HepG2 (cell line): Measurements from ENCODE around the gene PEX11A. TPM values are rescaled to one million over a fixed set of nuclear protein-coding genes. Genes with fewer than 3 reads are reported as not detected.

Experiments
- ARNT2 ChIP-seq: sonication (generic); formaldehyde crosslinking; IDR thresholded peaks from 2 replicates; pipeline ENCODE4 v1.8.0; 2022; ENCODE audit warnings: mild to moderate bottlenecking, low read depth, missing genetic modification reagents, moderate library complexity
- CEBPB ChIP-seq: IDR thresholded peaks from 2 replicates; pipeline ENCODE4 v1.6.1; 2011; ENCODE audit warnings: low read depth, low read length, improper control_type of control experiment, borderline replicate concordance
- FOXA3 ChIP-seq: IDR thresholded peaks from 2 replicates; pipeline ENCODE4 v1.6.1; 2016; ENCODE audit warnings: missing genetic modification reagents, missing compliant biosample characterization
- HNRNPK ChIP-seq: fragments of 200-400 bp; formaldehyde crosslinking; IDR thresholded peaks from 2 replicates; pipeline ENCODE4 v1.6.1; 2018; ENCODE audit warnings: low read length, low read depth, moderate library complexity, mild to moderate bottlenecking; ENCODE audit not compliant: poor library complexity, severe bottlenecking
- KDM3A ChIP-seq: IDR thresholded peaks from 2 replicates; pipeline ENCODE4 v1.6.1; 2018; ENCODE audit warnings: low read depth, missing compliant biosample characterization
- LCORL ChIP-seq, 2 experiments: fragments of 450-650 bp in 1 of 2; sonication (generic) in 1 of 2; formaldehyde crosslinking in 1 of 2; IDR thresholded peaks; 2 replicates each; pipeline versions ENCODE4 v1.5.0 to v1.6.1; 2017 to 2020; ENCODE audit warnings: antibody characterized with exemption in 1 of 2, missing genetic modification reagents in 1 of 2
- NCOA2 ChIP-seq: sonication (generic); formaldehyde crosslinking; IDR thresholded peaks from 2 replicates; pipeline ENCODE4 v1.8.0; 2022; ENCODE audit warnings: inconsistent platforms
- NFKBIZ ChIP-seq: IDR thresholded peaks from 2 replicates; pipeline ENCODE4 v1.6.1; 2018; ENCODE audit warnings: missing genetic modification reagents, missing compliant biosample characterization
- U2AF2 ChIP-seq: fragments of 200-400 bp; formaldehyde crosslinking; IDR thresholded peaks from 2 replicates; pipeline ENCODE4 v1.6.1; 2017; ENCODE audit warnings: low read depth, mild to moderate bottlenecking, low read length
- ZKSCAN8 ChIP-seq: IDR thresholded peaks from 2 replicates; pipeline ENCODE4 v1.6.1; 2016; ENCODE audit warnings: borderline replicate concordance, missing genetic modification reagents, missing compliant biosample characterization
- ZMAT3 ChIP-seq: sonication (generic); formaldehyde crosslinking; conservative IDR thresholded peaks from 2 replicates; pipeline ENCODE4 v1.7.0; 2021; ENCODE audit warnings: missing genetic modification reagents
- ZNF326 ChIP-seq: sonication (generic); formaldehyde crosslinking; IDR thresholded peaks from 2 replicates; pipeline ENCODE4 v1.4.0; 2020; ENCODE audit warnings: missing genetic modification reagents, borderline replicate concordance
- ZNF496 ChIP-seq: sonication (generic); formaldehyde crosslinking; IDR thresholded peaks from 2 replicates; pipeline ENCODE4 v1.8.1; 2023; ENCODE audit warnings: mild to moderate bottlenecking, moderate library complexity, missing genetic modification reagents; ENCODE audit not compliant: insufficient replicate concordance
- ZNF724P ChIP-seq: sonication (generic); formaldehyde crosslinking; IDR thresholded peaks from 2 replicates; pipeline ENCODE4 v1.8.0; 2022; ENCODE audit warnings: missing genetic modification reagents, borderline replicate concordance
- ZNF746 ChIP-seq: sonication (generic); formaldehyde crosslinking; IDR thresholded peaks from 2 replicates; pipeline ENCODE4 v1.8.0; 2022; ENCODE audit warnings: mild to moderate bottlenecking, missing genetic modification reagents
- ZNF768 ChIP-seq: sonication (generic); formaldehyde crosslinking; IDR thresholded peaks from 2 replicates; pipeline ENCODE4 v1.4.0; 2020; ENCODE audit warnings: missing genetic modification reagents
- polyA plus RNA-seq, 8 experiments: library from polyadenylated mRNA; depleted of rRNA in 3 of 8; stranded (reverse) in 7 of 8; unstranded in 1 of 8; fragments of >200 nt; fragmentation: Illumina TruSeq in 4 of 8; extraction: Trizol in 4 of 8; gene quantifications; 2 replicates each; pipeline versions ENCODE4 v1.2.1 to v1.2.3, GENCODE V29; 2011 to 2016; ENCODE audit warnings: low read depth in 4 of 8, missing spikeins in 1 of 8, mixed read lengths in 1 of 8; ENCODE audit not compliant: insufficient read depth in 1 of 8
- total RNA-seq, 5 experiments: library from RNA; depleted of rRNA; stranded (reverse); fragments of >200 nt; fragmentation: Illumina TruSeq; extraction: Trizol; gene quantifications; 2 replicates each; pipeline ENCODE4 v1.2.3, GENCODE V29; 2016; ENCODE audit warnings: low read depth in 1 of 5
- TF ChIP-seq, protein P1 (sequence below): sonication (generic); formaldehyde crosslinking; IDR thresholded peaks from 2 replicates; pipeline ENCODE4 v1.4.0; 2020; ENCODE audit warnings: low read depth, mild to moderate bottlenecking, missing genetic modification reagents
- TF ChIP-seq, protein P2 (sequence below): sonication (generic); formaldehyde crosslinking; conservative IDR thresholded peaks from 2 replicates; pipeline ENCODE4 v1.4.0; 2020; ENCODE audit warnings: mild to moderate bottlenecking, missing genetic modification reagents, moderate library complexity
- TF ChIP-seq, protein P3 (sequence below): sonication (generic); formaldehyde crosslinking; IDR thresholded peaks from 2 replicates; pipeline ENCODE4 v1.4.0; 2020; ENCODE audit warnings: missing genetic modification reagents
- TF ChIP-seq, protein P4 (sequence below): sonication (generic); formaldehyde crosslinking; IDR thresholded peaks from 2 replicates; pipeline ENCODE4 v1.4.0; 2020; ENCODE audit warnings: missing genetic modification reagents, low read depth, mild to moderate bottlenecking, borderline replicate concordance
- TF ChIP-seq, protein P5 (sequence below): IDR thresholded peaks from 2 replicates; pipeline ENCODE4 v1.4.0; 2020; ENCODE audit warnings: mild to moderate bottlenecking, missing genetic modification reagents

PEX11A gene
- total and polyA plus RNA-seq, 2 of the 13 experiments (the other 11 are each of a cell fraction or from before 2014, with no cell fraction given) = 9.9 to 15.1 TPM

DNA sequence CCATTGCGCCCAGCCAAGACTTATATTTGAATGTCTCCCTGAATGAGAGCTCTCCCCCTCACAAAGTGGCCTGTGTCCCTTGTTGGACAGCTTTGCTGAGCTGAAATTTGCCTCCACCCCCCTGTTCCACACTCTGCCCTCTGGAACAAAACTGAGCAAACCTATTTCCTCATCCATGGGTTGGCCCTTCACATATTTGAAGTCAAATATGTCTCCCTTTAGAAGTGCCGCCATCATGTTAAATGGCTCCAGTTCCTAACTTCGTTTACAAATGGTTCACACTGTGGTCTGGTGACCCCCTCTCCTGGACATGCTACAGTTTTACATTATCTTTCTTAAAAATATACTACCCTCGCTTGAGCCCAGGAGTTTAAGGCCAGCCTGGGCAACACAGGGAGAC, 16.0 kb downstream of the PEX11A start (continued):
- TF ChIP-seq, protein P1, sequence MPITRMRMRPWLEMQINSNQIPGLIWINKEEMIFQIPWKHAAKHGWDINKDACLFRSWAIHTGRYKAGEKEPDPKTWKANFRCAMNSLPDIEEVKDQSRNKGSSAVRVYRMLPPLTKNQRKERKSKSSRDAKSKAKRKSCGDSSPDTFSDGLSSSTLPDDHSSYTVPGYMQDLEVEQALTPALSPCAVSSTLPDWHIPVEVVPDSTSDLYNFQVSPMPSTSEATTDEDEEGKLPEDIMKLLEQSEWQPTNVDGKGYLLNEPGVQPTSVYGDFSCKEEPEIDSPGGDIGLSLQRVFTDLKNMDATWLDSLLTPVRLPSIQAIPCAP (CRISPR knock-in tag) = no peak
- TF ChIP-seq ZNF768 (CRISPR knock-in tag) (no peak), FOXA3 (CRISPR knock-in tag) (peak; percentile 24; the same call in 1 of the 2 replicates), ZKSCAN8 (no peak), ZNF724P (CRISPR knock-in tag) (no peak), ZNF496 (no peak), KDM3A (CRISPR knock-in tag) (no peak), NFKBIZ (no peak), ZNF746 (CRISPR knock-in tag) (no peak), ZNF326 (no peak), NCOA2 (CRISPR knock-in tag) (0 out of 2 replicates have a peak, but pooled peaks have one; percentile 14), ZMAT3 (CRISPR knock-in tag) (no peak), ARNT2 (CRISPR knock-in tag) (no peak), U2AF2 (no peak), LCORL (IDR thresholded peaks at IDR 0.05) (no peak), LCORL (CRISPR knock-in tag; IDR thresholded peaks at IDR 0.05) (peak; percentile 69), CEBPB (0 out of 2 replicates have a peak, but pooled peaks have one; percentile 20), HNRNPK (no peak)
- TF ChIP-seq, protein P2, sequence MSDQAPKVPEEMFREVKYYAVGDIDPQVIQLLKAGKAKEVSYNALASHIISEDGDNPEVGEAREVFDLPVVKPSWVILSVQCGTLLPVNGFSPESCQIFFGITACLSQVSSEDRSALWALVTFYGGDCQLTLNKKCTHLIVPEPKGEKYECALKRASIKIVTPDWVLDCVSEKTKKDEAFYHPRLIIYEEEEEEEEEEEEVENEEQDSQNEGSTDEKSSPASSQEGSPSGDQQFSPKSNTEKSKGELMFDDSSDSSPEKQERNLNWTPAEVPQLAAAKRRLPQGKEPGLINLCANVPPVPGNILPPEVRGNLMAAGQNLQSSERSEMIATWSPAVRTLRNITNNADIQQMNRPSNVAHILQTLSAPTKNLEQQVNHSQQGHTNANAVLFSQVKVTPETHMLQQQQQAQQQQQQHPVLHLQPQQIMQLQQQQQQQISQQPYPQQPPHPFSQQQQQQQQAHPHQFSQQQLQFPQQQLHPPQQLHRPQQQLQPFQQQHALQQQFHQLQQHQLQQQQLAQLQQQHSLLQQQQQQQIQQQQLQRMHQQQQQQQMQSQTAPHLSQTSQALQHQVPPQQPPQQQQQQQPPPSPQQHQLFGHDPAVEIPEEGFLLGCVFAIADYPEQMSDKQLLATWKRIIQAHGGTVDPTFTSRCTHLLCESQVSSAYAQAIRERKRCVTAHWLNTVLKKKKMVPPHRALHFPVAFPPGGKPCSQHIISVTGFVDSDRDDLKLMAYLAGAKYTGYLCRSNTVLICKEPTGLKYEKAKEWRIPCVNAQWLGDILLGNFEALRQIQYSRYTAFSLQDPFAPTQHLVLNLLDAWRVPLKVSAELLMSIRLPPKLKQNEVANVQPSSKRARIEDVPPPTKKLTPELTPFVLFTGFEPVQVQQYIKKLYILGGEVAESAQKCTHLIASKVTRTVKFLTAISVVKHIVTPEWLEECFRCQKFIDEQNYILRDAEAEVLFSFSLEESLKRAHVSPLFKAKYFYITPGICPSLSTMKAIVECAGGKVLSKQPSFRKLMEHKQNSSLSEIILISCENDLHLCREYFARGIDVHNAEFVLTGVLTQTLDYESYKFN (CRISPR knock-in tag) = peak; percentile 57; the same call in 1 of the 2 replicates
- TF ChIP-seq, protein P3, sequence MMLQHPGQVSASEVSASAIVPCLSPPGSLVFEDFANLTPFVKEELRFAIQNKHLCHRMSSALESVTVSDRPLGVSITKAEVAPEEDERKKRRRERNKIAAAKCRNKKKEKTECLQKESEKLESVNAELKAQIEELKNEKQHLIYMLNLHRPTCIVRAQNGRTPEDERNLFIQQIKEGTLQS = no peak
- TF ChIP-seq, protein P4, sequence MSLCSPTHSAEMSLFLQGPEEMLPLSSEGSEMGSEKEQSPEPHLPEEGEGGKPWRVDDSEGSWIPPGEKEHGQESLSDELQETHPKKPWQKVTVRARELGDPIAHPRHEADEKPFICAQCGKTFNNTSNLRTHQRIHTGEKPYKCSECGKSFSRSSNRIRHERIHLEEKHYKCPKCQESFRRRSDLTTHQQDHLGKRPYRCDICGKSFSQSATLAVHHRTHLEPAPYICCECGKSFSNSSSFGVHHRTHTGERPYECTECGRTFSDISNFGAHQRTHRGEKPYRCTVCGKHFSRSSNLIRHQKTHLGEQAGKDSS (CRISPR knock-in tag) = no peak
- TF ChIP-seq, protein P5, sequence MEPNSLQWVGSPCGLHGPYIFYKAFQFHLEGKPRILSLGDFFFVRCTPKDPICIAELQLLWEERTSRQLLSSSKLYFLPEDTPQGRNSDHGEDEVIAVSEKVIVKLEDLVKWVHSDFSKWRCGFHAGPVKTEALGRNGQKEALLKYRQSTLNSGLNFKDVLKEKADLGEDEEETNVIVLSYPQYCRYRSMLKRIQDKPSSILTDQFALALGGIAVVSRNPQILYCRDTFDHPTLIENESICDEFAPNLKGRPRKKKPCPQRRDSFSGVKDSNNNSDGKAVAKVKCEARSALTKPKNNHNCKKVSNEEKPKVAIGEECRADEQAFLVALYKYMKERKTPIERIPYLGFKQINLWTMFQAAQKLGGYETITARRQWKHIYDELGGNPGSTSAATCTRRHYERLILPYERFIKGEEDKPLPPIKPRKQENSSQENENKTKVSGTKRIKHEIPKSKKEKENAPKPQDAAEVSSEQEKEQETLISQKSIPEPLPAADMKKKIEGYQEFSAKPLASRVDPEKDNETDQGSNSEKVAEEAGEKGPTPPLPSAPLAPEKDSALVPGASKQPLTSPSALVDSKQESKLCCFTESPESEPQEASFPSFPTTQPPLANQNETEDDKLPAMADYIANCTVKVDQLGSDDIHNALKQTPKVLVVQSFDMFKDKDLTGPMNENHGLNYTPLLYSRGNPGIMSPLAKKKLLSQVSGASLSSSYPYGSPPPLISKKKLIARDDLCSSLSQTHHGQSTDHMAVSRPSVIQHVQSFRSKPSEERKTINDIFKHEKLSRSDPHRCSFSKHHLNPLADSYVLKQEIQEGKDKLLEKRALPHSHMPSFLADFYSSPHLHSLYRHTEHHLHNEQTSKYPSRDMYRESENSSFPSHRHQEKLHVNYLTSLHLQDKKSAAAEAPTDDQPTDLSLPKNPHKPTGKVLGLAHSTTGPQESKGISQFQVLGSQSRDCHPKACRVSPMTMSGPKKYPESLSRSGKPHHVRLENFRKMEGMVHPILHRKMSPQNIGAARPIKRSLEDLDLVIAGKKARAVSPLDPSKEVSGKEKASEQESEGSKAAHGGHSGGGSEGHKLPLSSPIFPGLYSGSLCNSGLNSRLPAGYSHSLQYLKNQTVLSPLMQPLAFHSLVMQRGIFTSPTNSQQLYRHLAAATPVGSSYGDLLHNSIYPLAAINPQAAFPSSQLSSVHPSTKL (CRISPR knock-in tag) = no peak
